ENCODE measurements around the gene GSE1.

The GSE1 gene

DNA sequence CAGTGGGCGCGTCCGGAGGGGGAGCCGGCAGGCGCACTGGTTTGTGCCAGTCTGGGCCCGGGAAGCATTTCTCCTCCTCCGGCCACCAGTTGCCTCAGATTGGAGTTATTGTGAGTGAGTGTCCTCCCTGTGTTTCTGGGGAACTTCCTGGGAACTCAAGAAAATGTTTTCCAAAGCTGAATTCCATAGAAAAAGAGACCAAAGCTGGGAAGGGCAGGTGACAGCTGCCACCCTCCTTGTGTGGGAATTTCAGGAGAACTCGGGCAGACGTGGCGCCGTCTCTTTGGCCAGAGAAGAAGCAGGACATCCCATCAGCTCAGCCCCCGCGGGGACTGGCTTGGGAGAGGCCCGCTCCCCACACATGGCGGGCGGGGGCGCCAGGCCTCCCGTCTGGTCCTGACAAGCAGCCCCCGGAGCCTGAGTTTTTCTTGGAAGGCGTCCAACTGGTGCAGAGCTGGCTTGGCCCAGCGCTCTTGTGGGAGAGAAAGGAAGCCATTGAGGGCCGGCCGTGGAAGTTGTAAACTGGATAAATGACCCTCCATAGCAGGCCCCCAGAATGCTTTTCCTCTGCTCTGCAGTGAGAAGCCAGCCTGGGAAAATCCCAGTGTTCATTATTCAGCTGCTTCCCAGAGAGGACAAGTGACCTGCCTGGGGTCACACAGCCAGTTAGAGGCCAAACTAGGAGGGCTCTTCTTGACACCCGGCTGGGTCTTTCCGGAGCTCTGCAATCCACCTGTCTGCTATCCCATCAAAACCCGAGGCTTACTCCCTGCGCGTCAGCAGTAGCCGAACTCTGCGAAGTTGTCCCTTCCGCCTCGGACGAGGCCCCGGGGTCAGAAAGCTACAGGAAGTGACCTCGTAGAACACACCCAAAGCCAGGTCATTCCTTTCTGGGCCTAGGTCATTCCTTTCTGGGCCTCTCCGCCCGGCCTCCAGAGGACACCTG is 39.2 kb upstream of the GSE1 start:
- H3K9me3 ChIP-seq (ENCODE audit: severe bottlenecking): no peaks in the 10 kb centered on the region
- TF ChIP-seq, protein P1, sequence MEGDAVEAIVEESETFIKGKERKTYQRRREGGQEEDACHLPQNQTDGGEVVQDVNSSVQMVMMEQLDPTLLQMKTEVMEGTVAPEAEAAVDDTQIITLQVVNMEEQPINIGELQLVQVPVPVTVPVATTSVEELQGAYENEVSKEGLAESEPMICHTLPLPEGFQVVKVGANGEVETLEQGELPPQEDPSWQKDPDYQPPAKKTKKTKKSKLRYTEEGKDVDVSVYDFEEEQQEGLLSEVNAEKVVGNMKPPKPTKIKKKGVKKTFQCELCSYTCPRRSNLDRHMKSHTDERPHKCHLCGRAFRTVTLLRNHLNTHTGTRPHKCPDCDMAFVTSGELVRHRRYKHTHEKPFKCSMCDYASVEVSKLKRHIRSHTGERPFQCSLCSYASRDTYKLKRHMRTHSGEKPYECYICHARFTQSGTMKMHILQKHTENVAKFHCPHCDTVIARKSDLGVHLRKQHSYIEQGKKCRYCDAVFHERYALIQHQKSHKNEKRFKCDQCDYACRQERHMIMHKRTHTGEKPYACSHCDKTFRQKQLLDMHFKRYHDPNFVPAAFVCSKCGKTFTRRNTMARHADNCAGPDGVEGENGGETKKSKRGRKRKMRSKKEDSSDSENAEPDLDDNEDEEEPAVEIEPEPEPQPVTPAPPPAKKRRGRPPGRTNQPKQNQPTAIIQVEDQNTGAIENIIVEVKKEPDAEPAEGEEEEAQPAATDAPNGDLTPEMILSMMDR (IDR thresholded peaks at IDR 0.05; ENCODE audit: poor library complexity, severe bottlenecking): no peak
- no peak for ATAC-seq (ENCODE audit: low read depth)
- no peak for DNase-seq (ENCODE audit: low spot score)
- H3K4me3 ChIP-seq (ENCODE audit: severe bottlenecking): no peak overlapping the region
- H3K27ac ChIP-seq (ENCODE audit: poor library complexity, severe bottlenecking): no peak overlapping the region
- H3K27me3 ChIP-seq (ENCODE audit: insufficient read depth, poor library complexity, severe bottlenecking): no peaks in the 10 kb centered on the region
- H3K36me3 ChIP-seq (ENCODE audit: low read depth): no peaks in the 10 kb centered on the region
- no peaks in the 10 kb centered on the region for H3K4me1 ChIP-seq (ENCODE audit: insufficient read depth, poor library complexity, severe bottlenecking)

DNA sequence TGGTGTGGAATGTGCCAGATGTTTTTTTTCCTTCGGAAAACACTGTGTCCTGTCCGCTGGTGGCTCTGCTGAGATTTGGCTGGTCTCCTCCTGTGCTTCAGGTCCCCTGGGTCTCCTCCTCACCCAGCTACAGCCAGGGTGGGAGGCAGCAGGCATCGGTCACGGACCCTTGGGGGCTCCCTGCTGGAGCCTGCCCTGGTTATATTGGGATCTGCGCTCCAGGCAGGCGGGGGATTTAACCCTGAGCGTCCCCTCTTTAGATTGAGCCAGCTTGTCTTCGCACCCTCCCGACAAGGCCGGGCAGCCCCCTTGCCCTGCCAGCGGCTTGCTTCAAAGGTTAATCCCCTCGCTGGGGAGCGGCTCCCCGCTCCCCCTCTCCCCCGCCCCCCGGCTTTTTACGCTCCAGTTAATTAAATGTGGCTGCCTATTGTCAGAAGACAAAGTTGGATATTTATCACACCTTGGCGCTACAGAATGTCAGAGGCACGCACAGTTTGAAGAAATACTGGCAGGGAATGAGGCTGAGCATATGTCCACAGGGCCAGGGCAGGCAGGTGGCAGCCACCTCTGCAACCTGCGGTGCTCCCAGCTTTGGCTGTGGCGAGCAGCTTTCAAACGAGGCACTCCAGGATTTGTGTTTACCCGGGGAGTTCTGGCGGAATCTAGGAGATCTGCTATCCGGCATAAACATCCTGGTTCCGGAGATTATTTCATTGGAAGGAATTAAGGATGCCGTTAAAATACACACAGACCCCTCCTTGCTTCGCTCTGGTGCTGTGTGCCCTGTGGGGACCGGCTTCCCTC is 38.2 kb upstream of the GSE1 start:
- no peaks in the 10 kb centered on the region for H3K27me3 ChIP-seq (ENCODE audit: insufficient read depth, poor library complexity, severe bottlenecking)
- no peaks in the 10 kb centered on the region for H3K4me1 ChIP-seq (ENCODE audit: insufficient read depth, poor library complexity, severe bottlenecking)
- H3K27ac ChIP-seq (ENCODE audit: poor library complexity, severe bottlenecking): no peak overlapping the region
- DNase-seq (ENCODE audit: low spot score) (no peak), ATAC-seq (ENCODE audit: low read depth) (no peak)
- no peaks in the 10 kb centered on the region for H3K9me3 ChIP-seq (ENCODE audit: severe bottlenecking)
- no peak overlapping the region for H3K4me3 ChIP-seq (ENCODE audit: severe bottlenecking)
- TF ChIP-seq, protein P1 (IDR thresholded peaks at IDR 0.05; ENCODE audit: poor library complexity, severe bottlenecking): no peak
- H3K36me3 ChIP-seq (ENCODE audit: low read depth): no peaks in the 10 kb centered on the region

DNA sequence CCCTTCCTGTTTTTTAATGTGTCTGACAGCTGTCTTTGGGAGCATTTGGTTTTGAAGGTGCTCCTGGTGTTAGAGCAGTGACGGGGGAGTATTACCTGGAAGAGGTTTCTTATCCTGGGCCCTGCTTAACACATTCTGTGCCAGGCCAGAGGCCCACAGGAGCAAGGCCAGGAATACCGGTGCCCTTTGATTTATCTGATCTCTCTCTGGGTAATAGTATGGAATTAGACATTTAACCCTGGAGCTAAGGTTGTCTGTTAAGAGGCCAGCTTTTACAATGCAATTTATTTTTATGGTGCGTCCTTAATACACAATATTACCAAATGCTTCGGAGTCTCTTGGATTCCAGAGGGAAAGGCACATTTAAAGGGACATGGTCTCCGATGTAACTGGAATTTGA is 37.2 kb upstream of the GSE1 start:
- ATAC-seq (ENCODE audit: low read depth): no peak
- TF ChIP-seq, protein P1 (IDR thresholded peaks at IDR 0.05; ENCODE audit: poor library complexity, severe bottlenecking): no peak
- H3K9me3 ChIP-seq (ENCODE audit: severe bottlenecking): no peaks in the 10 kb centered on the region
- no peak overlapping the region for H3K27ac ChIP-seq (ENCODE audit: poor library complexity, severe bottlenecking)
- no peaks in the 10 kb centered on the region for H3K4me1 ChIP-seq (ENCODE audit: insufficient read depth, poor library complexity, severe bottlenecking)
- no peak overlapping the region for H3K4me3 ChIP-seq (ENCODE audit: severe bottlenecking)
- DNase-seq (ENCODE audit: low spot score): no peak
- no peaks in the 10 kb centered on the region for H3K36me3 ChIP-seq (ENCODE audit: low read depth)
- H3K27me3 ChIP-seq (ENCODE audit: insufficient read depth, poor library complexity, severe bottlenecking): no peaks in the 10 kb centered on the region

DNA sequence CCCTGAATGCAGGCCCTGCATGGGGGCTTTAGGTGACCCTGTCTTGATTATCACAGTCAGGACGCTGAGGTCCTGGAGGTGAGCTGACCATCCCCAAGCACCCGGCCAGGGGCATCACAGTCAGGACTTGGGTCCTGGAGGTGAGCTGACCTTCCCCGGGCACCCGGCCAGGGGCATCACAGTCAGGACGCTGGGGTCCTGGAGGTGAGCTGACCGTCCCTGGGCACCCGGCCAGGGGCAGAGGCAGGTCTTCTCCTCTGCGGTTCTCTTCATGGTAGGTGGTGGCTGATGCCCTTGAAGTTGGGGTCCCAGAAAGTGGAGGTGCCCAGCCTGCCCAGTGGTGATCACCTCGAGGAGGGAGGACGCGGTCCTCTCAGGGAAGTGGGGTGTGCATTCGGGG is 36.2 kb upstream of the GSE1 start:
- Histone ChIP-seq H3K4me1 (ENCODE audit: insufficient read depth, poor library complexity, severe bottlenecking) (no peaks in the 10 kb centered on the region), H3K27ac (ENCODE audit: poor library complexity, severe bottlenecking) (no peak overlapping the region)

More for the DNA sequence above, 36.2 kb upstream of the GSE1 start:
- ATAC-seq (ENCODE audit: low read depth) (no peak; the same call in 2 of the 3 replicates), DNase-seq (ENCODE audit: low spot score) (no peak)
- TF ChIP-seq, protein P1 (IDR thresholded peaks at IDR 0.05; ENCODE audit: poor library complexity, severe bottlenecking): no peak
- Histone ChIP-seq H3K27me3 (ENCODE audit: insufficient read depth, poor library complexity, severe bottlenecking) (no peaks in the 10 kb centered on the region), H3K9me3 (ENCODE audit: severe bottlenecking) (no peaks in the 10 kb centered on the region), H3K36me3 (ENCODE audit: low read depth) (no peaks in the 10 kb centered on the region), H3K4me3 (ENCODE audit: severe bottlenecking) (no peak overlapping the region)

Measured in RWPE2 (cell line).